HepG2 (cell line): Measurements from ENCODE around the gene SPOPL. TPM values are rescaled to one million over a fixed set of nuclear protein-coding genes. Genes with fewer than 3 reads are reported as not detected.

ENCODE experiments used
- AKAP8 ChIP-seq: sonication (generic); formaldehyde crosslinking; IDR thresholded peaks from 2 replicates; pipeline ENCODE4 v1.5.1; 2020; ENCODE audit warnings: mild to moderate bottlenecking, missing genetic modification reagents
- CREB1 ChIP-seq, 2 experiments: fragments of 450-650 bp in 1 of 2; IDR thresholded peaks; 2 replicates each; pipeline ENCODE4 v1.6.1; 2016 to 2017; ENCODE audit warnings: control low read depth in 1 of 2, mild to moderate bottlenecking in 1 of 2, missing compliant biosample characterization in 1 of 2, missing genetic modification characterization in 1 of 2
- KLF16 ChIP-seq, 2 experiments: sonication (generic) in 1 of 2; formaldehyde crosslinking in 1 of 2; IDR thresholded peaks; 2 replicates each; pipeline versions ENCODE4 v1.6.1 to v1.8.0; 2016 to 2023; ENCODE audit warnings: missing genetic modification reagents in 2 of 2, missing compliant biosample characterization in 1 of 2
- MXD1 ChIP-seq: sonication (generic); formaldehyde crosslinking; IDR thresholded peaks from 2 replicates; pipeline ENCODE4 v1.4.0; 2020; ENCODE audit warnings: mild to moderate bottlenecking, missing genetic modification reagents
- ONECUT2 ChIP-seq: sonication (generic); formaldehyde crosslinking; IDR thresholded peaks from 2 replicates; pipeline ENCODE4 v1.4.0; 2020; ENCODE audit warnings: missing genetic modification reagents
- RARG ChIP-seq: sonication (generic); formaldehyde crosslinking; IDR thresholded peaks from 2 replicates; pipeline ENCODE4 v1.4.0; 2020; ENCODE audit warnings: low read depth, mild to moderate bottlenecking, missing genetic modification reagents
- RXRA ChIP-seq: sonication (generic); formaldehyde crosslinking; IDR thresholded peaks from 2 replicates; pipeline ENCODE4 v1.5.1; 2020; ENCODE audit warnings: missing genetic modification reagents
- TBX2 ChIP-seq: sonication (generic); formaldehyde crosslinking; IDR thresholded peaks from 2 replicates; pipeline ENCODE4 v1.5.0; 2020; ENCODE audit warnings: missing genetic modification reagents, mild to moderate bottlenecking, borderline replicate concordance
- U2AF1 ChIP-seq: fragments of 200-400 bp; formaldehyde crosslinking; optimal IDR thresholded peaks from 2 replicates; pipeline ENCODE3; 2017; ENCODE audit warnings: mild to moderate bottlenecking, low read depth, low read length
- ZBTB1 ChIP-seq: sonication (generic); formaldehyde crosslinking; IDR thresholded peaks from 2 replicates; pipeline ENCODE4 v1.4.0; 2020; ENCODE audit warnings: missing genetic modification reagents, borderline replicate concordance
- ZBTB42 ChIP-seq: sonication (generic); formaldehyde crosslinking; IDR thresholded peaks from 2 replicates; pipeline ENCODE4 v1.5.0; 2020; ENCODE audit warnings: mild to moderate bottlenecking, missing genetic modification reagents
- ZBTB43 ChIP-seq: sonication (generic); formaldehyde crosslinking; conservative IDR thresholded peaks from 2 replicates; pipeline ENCODE4 v1.4.0; 2020; ENCODE audit warnings: missing genetic modification reagents
- ZIK1 ChIP-seq: sonication (generic); formaldehyde crosslinking; IDR thresholded peaks from 2 replicates; pipeline ENCODE4 v1.5.0; 2020; ENCODE audit warnings: mild to moderate bottlenecking, low read depth, missing genetic modification reagents, borderline replicate concordance
- ZNF331 ChIP-seq: sonication (generic); formaldehyde crosslinking; IDR thresholded peaks from 2 replicates; pipeline ENCODE4 v1.4.0; 2020; ENCODE audit warnings: missing genetic modification reagents
- ZNF781 ChIP-seq: sonication (generic); formaldehyde crosslinking; IDR thresholded peaks from 2 replicates; pipeline ENCODE4 v1.5.1; 2020; ENCODE audit warnings: borderline replicate concordance, mild to moderate bottlenecking, missing genetic modification reagents; ENCODE audit errors: not compliant biosample characterization
- polyA plus RNA-seq, 8 experiments: library from polyadenylated mRNA; depleted of rRNA in 3 of 8; stranded (reverse) in 7 of 8; unstranded in 1 of 8; fragments of >200 nt; fragmentation: Illumina TruSeq in 4 of 8; extraction: Trizol in 4 of 8; gene quantifications; 2 replicates each; pipeline versions ENCODE4 v1.2.1 to v1.2.3, GENCODE V29; 2011 to 2016; ENCODE audit warnings: low read depth in 4 of 8, missing spikeins in 1 of 8, mixed read lengths in 1 of 8; ENCODE audit not compliant: insufficient read depth in 1 of 8
- total RNA-seq, 5 experiments: library from RNA; depleted of rRNA; stranded (reverse); fragments of >200 nt; fragmentation: Illumina TruSeq; extraction: Trizol; gene quantifications; 2 replicates each; pipeline ENCODE4 v1.2.3, GENCODE V29; 2016; ENCODE audit warnings: low read depth in 1 of 5
- TF ChIP-seq, protein P1 (sequence below): sonication (generic); formaldehyde crosslinking; IDR thresholded peaks from 2 replicates; pipeline ENCODE4 v1.4.0; 2020; ENCODE audit warnings: missing genetic modification reagents, borderline replicate concordance
- TF ChIP-seq, protein P2 (sequence below): sonication (generic); formaldehyde crosslinking; IDR thresholded peaks from 2 replicates; pipeline ENCODE4 v1.4.0; 2020; ENCODE audit warnings: mild to moderate bottlenecking, low read depth, missing genetic modification reagents

Gene SPOPL
- total and polyA plus RNA-seq, 2 of the 13 experiments (the other 11 are each of a cell fraction or from before 2014, with no cell fraction given): 12.6 to 51.6 TPM

DNA sequence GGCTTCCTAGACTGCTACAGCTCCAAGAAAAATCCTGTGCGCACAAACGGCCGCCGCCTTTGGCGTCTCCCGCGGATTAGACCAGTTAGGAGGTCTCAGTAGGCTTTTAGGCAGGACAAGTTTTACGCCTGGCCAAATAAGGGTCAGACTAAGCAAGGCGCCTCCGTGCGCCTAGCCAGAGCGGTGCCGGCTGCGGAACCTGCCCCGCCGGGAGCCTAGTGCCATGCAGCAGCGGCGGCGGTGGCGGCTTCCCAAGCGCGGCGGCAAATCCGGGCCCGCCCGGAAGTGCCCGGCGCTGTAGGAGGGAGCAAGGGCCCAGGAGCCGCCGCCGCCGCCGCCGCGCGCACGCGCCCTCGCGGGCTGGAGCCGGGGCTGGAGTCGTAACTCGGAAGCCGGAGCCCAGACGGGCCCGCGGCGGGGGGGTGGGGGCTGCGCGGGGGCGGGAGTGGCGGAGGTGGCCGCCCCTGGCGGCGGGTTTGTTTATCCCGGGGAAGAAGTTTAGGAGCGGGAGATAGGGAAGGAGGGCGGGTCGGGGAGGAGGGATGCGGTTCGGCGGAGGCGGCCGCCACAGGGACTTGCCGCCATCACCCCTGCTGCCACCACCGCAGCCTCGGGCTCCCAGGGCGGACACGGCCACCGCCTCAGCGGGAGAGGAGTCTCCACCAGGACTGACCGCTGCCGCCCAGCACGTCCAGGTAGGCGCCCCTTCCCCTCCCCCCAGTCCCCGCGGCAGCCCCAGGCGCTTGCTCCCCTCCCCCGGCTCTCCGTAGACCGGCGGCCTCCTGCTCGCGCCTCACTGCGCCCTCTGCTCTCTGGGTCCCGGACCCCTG, at the start of gene SPOPL (continued):
- TF ChIP-seq, protein P1, sequence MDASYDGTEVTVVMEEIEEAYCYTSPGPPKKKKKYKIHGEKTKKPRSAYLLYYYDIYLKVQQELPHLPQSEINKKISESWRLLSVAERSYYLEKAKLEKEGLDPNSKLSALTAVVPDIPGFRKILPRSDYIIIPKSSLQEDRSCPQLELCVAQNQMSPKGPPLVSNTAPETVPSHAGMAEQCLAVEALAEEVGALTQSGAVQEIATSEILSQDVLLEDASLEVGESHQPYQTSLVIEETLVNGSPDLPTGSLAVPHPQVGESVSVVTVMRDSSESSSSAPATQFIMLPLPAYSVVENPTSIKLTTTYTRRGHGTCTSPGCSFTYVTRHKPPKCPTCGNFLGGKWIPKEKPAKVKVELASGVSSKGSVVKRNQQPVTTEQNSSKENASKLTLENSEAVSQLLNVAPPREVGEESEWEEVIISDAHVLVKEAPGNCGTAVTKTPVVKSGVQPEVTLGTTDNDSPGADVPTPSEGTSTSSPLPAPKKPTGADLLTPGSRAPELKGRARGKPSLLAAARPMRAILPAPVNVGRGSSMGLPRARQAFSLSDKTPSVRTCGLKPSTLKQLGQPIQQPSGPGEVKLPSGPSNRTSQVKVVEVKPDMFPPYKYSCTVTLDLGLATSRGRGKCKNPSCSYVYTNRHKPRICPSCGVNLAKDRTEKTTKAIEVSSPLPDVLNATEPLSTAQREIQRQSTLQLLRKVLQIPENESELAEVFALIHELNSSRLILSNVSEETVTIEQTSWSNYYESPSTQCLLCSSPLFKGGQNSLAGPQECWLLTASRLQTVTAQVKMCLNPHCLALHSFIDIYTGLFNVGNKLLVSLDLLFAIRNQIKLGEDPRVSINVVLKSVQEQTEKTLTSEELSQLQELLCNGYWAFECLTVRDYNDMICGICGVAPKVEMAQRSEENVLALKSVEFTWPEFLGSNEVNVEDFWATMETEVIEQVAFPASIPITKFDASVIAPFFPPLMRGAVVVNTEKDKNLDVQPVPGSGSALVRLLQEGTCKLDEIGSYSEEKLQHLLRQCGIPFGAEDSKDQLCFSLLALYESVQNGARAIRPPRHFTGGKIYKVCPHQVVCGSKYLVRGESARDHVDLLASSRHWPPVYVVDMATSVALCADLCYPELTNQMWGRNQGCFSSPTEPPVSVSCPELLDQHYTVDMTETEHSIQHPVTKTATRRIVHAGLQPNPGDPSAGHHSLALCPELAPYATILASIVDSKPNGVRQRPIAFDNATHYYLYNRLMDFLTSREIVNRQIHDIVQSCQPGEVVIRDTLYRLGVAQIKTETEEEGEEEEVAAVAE: no peak
- TF ChIP-seq ZNF781 (no peak), ZBTB1 (CRISPR knock-in tag) (no peak), ZBTB43 (peak; percentile 54; the same call in 1 of the 2 replicates), ZIK1 (CRISPR knock-in tag) (no peak), ZNF331 (CRISPR knock-in tag) (peak; percentile 48; the same call in 1 of the 2 replicates), CREB1 (IDR thresholded peaks at IDR 0.05) (no peak), CREB1 (CRISPR knock-in tag; IDR thresholded peaks at IDR 0.05) (no peak), MXD1 (CRISPR knock-in tag) (peak; percentile 90), RXRA (CRISPR knock-in tag) (peak; percentile 78), U2AF1 (no peak), TBX2 (CRISPR knock-in tag) (peak; percentile 70; the same call in 1 of the 2 replicates), RARG (CRISPR knock-in tag) (0 out of 2 replicates have a peak, but pooled peaks have one; percentile 40), ONECUT2 (CRISPR knock-in tag) (no peak), AKAP8 (CRISPR knock-in tag) (no peak), KLF16 (CRISPR knock-in tag; IDR thresholded peaks at IDR 0.05) (0 out of 4 replicates have a peak, but pooled peaks of 1 of the 2 experiments have one; percentile 70), ZBTB42 (CRISPR knock-in tag) (no peak; the same call in 1 of the 2 replicates)
- TF ChIP-seq, protein P2, sequence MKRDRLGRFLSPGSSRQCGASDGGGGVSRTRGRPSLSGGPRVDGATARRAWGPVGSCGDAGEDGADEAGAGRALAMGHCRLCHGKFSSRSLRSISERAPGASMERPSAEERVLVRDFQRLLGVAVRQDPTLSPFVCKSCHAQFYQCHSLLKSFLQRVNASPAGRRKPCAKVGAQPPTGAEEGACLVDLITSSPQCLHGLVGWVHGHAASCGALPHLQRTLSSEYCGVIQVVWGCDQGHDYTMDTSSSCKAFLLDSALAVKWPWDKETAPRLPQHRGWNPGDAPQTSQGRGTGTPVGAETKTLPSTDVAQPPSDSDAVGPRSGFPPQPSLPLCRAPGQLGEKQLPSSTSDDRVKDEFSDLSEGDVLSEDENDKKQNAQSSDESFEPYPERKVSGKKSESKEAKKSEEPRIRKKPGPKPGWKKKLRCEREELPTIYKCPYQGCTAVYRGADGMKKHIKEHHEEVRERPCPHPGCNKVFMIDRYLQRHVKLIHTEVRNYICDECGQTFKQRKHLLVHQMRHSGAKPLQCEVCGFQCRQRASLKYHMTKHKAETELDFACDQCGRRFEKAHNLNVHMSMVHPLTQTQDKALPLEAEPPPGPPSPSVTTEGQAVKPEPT (CRISPR knock-in tag): no peak
